Uterus (tissue), 2 donors: ENCODE measurements around the gene FBXO17.

Experiments
- POLR2A ChIP-seq, 2 donors: fragments of 450-650 bp; IDR thresholded peaks; one replicate each; pipeline ENCODE4 v1.6.1; 2016; ENCODE audit warnings: antibody characterized with exemption in 2 of 2, mild to moderate bottlenecking in 1 of 2, moderate library complexity in 1 of 2
- TF ChIP-seq, protein P1 (sequence below), 4 experiments: fragments of 200-600 bp in 2 of 4; fragments of 450-650 bp in 2 of 4; sonication (generic) in 2 of 4; IDR thresholded peaks; one replicate each; pipeline ENCODE4 v1.5.1; 2016 to 2019; ENCODE audit warnings: antibody characterized with exemption in 4 of 4, mild to moderate bottlenecking in 2 of 4, moderate library complexity in 1 of 4

GRCh38 chr19:39003796-39004195 lies 28.3 kb upstream of the FBXO17 start:
- TF ChIP-seq, protein P1, sequence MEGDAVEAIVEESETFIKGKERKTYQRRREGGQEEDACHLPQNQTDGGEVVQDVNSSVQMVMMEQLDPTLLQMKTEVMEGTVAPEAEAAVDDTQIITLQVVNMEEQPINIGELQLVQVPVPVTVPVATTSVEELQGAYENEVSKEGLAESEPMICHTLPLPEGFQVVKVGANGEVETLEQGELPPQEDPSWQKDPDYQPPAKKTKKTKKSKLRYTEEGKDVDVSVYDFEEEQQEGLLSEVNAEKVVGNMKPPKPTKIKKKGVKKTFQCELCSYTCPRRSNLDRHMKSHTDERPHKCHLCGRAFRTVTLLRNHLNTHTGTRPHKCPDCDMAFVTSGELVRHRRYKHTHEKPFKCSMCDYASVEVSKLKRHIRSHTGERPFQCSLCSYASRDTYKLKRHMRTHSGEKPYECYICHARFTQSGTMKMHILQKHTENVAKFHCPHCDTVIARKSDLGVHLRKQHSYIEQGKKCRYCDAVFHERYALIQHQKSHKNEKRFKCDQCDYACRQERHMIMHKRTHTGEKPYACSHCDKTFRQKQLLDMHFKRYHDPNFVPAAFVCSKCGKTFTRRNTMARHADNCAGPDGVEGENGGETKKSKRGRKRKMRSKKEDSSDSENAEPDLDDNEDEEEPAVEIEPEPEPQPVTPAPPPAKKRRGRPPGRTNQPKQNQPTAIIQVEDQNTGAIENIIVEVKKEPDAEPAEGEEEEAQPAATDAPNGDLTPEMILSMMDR (IDR thresholded peaks at IDR 0.05) = no peak
- no peak for TF ChIP-seq POLR2A (IDR thresholded peaks at IDR 0.05)
